HG03457 (cell line): ENCODE results near the gene NEU4.

Source experiments
- ATAC-seq: cut with Tn5 transposase; IDR thresholded peaks from one replicate; pipeline ENCODE4 v1.9.1; 2021; ENCODE audit warnings: moderate number of reproducible peaks; ENCODE audit not compliant: unreplicated experiment

NEU4 gene

DNA sequence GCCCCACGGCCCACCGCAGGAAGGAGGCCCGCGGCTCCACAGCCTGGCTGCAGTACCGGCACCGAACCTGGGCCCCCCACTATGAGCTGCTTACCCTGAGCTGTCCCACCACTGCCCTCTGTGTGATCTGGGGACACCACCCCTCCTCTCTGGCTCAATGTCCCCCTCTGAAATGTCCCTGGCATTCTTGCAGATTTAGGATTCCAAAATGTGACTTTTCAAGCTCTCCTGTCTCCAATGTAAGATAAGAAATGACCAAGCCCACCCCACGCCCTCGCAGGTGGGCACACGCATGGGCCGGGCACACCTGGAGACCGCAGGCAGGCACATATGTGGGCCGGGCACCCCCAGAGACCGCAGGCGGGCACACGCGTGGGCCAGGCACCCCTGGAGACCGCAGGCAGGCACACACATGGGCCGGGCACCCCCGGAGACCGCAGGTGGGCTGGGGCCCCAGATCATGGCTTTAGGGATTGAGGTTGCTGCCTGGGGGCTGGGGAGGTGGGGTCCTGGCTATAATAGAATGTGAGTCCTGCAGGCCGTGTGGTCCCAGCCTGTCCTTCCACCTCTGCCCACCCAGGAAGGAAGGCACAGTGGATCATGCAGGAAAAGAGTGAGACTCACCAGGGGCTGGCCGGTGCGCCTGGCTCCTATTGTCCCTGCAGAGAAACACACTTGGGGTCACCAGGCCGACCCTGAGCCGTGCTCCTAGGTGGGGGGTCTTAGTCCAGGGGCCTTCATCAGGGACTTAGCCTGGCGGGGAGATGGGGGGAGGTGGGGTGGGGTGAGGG, 42.5 kb downstream of the NEU4 start:
- no peak for ATAC-seq

GRCh38 chr2:241852116-241852980, 43.4 kb downstream of the NEU4 start:
- no peak for ATAC-seq

GRCh38 chr2:241852981-241853631, 44.1 kb downstream of the NEU4 start:
- ATAC-seq = no peak

DNA sequence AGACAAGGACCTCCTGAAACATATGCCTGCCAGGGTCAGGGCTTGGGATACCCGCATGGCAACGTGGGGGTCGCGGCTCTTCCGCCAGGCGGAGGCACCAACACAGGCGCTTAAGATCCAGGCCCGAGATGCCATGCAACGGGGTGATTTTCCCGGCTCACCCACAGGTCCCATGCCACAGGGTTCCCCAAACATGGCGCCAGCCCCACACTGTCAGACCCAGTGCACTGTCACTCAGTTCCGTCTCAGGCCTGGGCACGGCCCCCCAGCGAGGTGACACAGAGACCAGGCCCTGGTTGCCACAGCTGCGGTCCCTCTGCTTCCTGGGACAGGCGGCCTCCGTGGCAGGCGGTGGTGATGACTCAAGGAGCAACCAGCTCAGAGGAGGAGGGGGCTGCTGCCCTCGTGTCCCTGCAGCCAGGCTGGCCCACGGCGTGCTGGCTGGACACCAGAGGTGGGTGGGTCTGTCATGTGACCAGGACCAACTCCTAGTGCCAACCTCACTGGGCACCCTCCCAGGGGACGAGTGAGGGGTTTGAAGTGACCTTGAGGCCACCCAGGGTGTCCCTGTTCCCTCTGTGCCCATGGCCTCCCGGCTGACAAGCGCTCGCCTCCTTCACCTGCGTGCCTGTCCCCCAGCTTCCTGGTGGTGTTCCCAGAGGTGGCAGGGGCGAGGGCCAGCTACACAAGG, 44.8 kb downstream of the NEU4 start:
- no peak for ATAC-seq

GRCh38 chr2:241854342-241855244, 45.6 kb downstream of the NEU4 start:
- no peak for ATAC-seq

DNA sequence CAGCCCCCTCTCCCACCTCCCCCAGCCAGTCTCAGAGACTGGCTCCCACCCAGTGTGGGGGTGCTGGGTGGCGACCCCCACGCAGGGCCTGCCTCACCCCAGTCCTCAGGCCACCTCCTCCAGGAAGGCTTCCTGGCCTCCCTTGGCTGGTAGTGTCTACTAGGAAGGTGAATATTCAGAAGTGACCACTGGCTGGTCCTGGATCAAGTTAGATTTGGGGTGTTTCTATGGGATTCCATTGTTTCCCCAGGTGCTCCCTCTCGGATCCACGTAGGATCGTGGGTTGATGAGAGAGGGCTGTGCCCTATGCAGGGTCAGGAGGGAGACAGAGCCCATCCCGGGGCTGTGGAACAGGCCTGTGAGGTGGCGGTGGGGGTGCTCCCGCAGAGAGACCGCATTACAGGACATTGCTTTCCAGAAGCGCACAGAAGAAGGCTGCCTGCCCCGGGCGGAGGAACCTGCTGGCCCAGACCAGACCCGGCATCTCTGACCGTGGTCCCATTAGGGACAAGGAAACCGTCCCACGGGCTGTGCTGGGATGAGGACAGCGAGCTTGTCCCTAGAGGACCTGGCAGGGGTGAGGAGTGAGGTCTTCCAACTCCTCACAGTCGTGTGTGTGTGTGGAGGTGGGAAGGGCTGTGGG, 46.4 kb downstream of the NEU4 start:
- no peak for ATAC-seq

DNA sequence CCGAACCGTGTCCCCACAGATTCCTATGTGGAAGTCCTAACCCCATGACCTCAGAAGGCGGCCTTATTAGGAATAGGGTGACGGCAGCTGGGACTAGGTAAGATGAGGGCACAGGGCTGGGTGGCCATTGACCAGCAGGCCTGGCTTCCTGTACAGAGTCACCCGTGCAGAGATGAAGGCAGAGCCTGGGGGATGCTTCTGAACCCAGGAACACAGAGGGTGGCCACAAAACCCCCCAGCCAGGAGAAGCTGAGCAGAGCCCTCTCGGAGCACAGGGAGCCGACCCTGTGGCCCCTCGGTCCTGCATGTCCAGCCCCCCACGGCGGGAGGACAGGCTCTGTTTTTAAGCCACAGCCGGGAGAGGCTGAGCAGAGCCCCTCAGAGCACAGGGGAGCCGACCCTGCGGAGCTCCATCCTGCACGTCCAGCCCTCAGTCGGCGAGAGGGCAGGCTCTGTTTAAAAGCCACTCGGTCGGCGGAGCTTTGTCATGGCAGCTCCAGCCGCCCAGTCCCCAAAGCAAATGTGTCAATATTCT, 47.0 kb downstream of the NEU4 start:
- no peak for ATAC-seq

- ATAC-seq = no peak
Measured at GRCh38 chr2:241857041-241857541, 48.1 kb downstream of the NEU4 start.

GRCh38 chr2:241857572-241858121, 48.7 kb downstream of the NEU4 start:
- no peak for ATAC-seq

DNA sequence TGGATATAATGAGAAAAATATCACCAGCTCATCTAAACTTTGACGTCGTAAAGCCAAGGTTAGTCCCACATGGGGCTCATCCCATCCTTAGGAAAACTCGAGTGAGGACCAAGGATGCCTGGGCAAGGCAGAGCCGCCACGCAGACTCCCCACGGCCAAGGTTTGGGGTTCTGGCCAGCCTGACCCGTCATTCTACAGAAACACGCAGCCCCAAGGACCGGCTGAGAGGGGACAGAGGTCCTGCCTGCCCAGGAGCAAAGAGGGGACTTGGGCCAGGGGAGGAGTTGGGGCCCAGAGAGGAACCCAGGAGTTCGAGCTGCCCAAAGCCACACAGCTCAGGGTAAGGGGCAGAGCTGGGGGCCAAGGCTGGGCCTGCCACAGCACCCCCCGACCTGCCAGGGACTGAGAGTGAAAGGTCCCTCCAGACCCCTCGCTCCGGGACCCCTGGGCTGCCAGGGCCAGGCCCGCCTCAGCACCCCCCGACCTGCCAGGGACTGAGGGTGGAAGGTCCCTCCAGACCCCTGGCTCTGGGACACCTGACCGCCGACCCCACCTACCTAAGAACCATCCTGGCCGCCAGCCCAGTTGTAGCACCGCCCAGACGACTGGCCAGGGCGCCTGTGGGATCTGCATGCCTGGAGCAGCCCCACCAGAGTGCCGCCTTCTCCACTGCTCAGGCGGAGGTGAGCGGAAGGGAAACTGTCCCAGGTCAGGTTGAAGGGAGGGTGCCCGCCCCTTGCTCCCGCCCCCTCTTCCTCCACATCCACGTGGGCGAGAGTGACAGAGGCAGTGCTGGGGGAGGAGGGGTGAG, 49.4 kb downstream of the NEU4 start, which contains the start of gene PDCD1:
Gene PDCD1 (minus strand): TSS at position 689 of the 811 bp plus-strand sequence. CDS start 56 bp downstream, at position 633.
- no peak for ATAC-seq

- no peak for ATAC-seq
Measured at GRCh38 chr2:241859017-241859435, 50.0 kb downstream of the NEU4 start.

GRCh38 chr2:241859436-241860183, 50.6 kb downstream of the NEU4 start:
- no peak for ATAC-seq

GRCh38 chr2:241860184-241861078, 51.4 kb downstream of the NEU4 start:
- no peak for ATAC-seq

- ATAC-seq = no peak
Measured at GRCh38 chr2:241861264-241861663, 52.3 kb downstream of the NEU4 start.

- ATAC-seq = no peak
Measured at GRCh38 chr2:241862093-241862492, 53.1 kb downstream of the NEU4 start.
